HepG2 (cell line): ENCODE measurements around the gene EMC1. TPM values are rescaled to one million over a fixed set of nuclear protein-coding genes. Genes with fewer than 3 reads are reported as not detected.
"Not testable (repeated sequence)": the region's sequence is repeated elsewhere in the genome, so short reads cannot be mapped to it uniquely, and the experiment has no call there.

ENCODE experiments used
- ATAC-seq: fragments of 200-7000 bp; cut with Tn5 transposase; 3 replicates; pipeline ENCODE4 v1.9.1; 2020; ENCODE audit warnings: mild to moderate bottlenecking, moderate library complexity
- BruUV-seq: library from RNA; stranded (reverse); fragments of 400-500 nt; replicated peaks from 2 replicates; lab custom pipeline; 2021; lab: Mats Ljungman, UMichigan
- CTCF ChIA-PET: fragments of 300-600 bp; formaldehyde crosslinking; extraction: SDS; loops from one replicate; lab custom pipeline; 2021; ENCODE audit warnings: low total read pairs, inconsistent platforms, low intra/inter-chr PET ratio; lab: Yijun Ruan, JAX
- POLR2A ChIA-PET: fragments of 350-600 bp; sonication (Branson Sonifier 250); formaldehyde crosslinking; loops from one replicate; lab custom pipeline; 2020; ENCODE audit warnings: antibody characterized with exemption, inconsistent platforms; lab: Yijun Ruan, JAX
- DNase-seq: peaks from one replicate; pipeline ENCODE4 v3.0.0-alpha.2; 2015; ENCODE audit warnings: low spot score
- FAIRE-seq: peaks from 3 replicates; lab custom pipeline; 2011; peaks lifted over from hg19 to GRCh38; lab: Jason Lieb, UNC
- H2AFZ ChIP-seq: one replicate; pipeline ENCODE4 v1.6.1; 2011; ENCODE audit warnings: low read length, inconsistent platforms
- H3K27ac ChIP-seq: fragments of 300-600 bp; 3 replicates; pipeline ENCODE4 v1.8.0; 2011; ENCODE audit warnings: mixed run types, mild to moderate bottlenecking, mixed read lengths, low read length, inconsistent platforms; ENCODE audit not compliant: insufficient read depth; ENCODE audit errors: extremely low read length
- H3K27me3 ChIP-seq, 2 experiments: fragments of 200-600 bp in 1 of 2; 2 replicates in 1 of 2; 3 replicates in 1 of 2; pipeline versions ENCODE4 v1.6.0 to v1.8.0; 2011; ENCODE audit warnings: low read length in 2 of 2, mild to moderate bottlenecking in 2 of 2, moderate library complexity in 2 of 2, inconsistent platforms in 1 of 2; ENCODE audit not compliant: insufficient read depth in 2 of 2, control insufficient read depth in 1 of 2
- H3K36me3 ChIP-seq, 2 experiments: fragments of 200-600 bp in 1 of 2; replicated peaks in 1 of 2; 2 replicates in 1 of 2; 3 replicates in 1 of 2; pipeline versions ENCODE4 v1.5.1 to v1.8.0; 2011; ENCODE audit warnings: low read length in 2 of 2, inconsistent platforms in 1 of 2; ENCODE audit not compliant: insufficient read depth in 2 of 2, control insufficient read depth in 1 of 2
- H3K4me1 ChIP-seq: 2 replicates; pipeline ENCODE4 v1.5.1; 2012; ENCODE audit warnings: low read length, inconsistent platforms; ENCODE audit not compliant: insufficient read depth
- H3K4me2 ChIP-seq: 2 replicates; pipeline ENCODE4 v1.6.0; 2011; ENCODE audit warnings: low read depth, low read length, inconsistent platforms
- H3K4me3 ChIP-seq, 3 experiments: fragments of 200-600 bp in 1 of 3; sonication (generic), shearing (Covaris generic) in 1 of 3; replicated peaks in 1 of 3; 2 replicates each; pipeline ENCODE4 v1.5.1; 2011 to 2016; ENCODE audit warnings: low read length in 3 of 3, inconsistent platforms in 2 of 3, low read depth in 2 of 3, mild to moderate bottlenecking in 2 of 3, control low read depth in 1 of 3, mixed read lengths in 1 of 3; ENCODE audit not compliant: insufficient read depth in 1 of 3
- H3K79me2 ChIP-seq: one replicate; pipeline ENCODE4 v1.6.1; 2011; ENCODE audit warnings: low read length, inconsistent platforms; ENCODE audit not compliant: insufficient read depth
- H3K9ac ChIP-seq: 2 replicates; pipeline ENCODE4 v1.6.0; 2011; ENCODE audit warnings: mild to moderate bottlenecking, low read depth, low read length, inconsistent platforms; ENCODE audit not compliant: insufficient read depth
- H3K9me3 ChIP-seq: 2 replicates; pipeline ENCODE4 v1.5.1; 2012; ENCODE audit warnings: mild to moderate bottlenecking, low read length
- H4K20me1 ChIP-seq: 2 replicates; pipeline ENCODE4 v1.6.0; 2011; ENCODE audit warnings: inconsistent platforms, mild to moderate bottlenecking, low read length, moderate library complexity; ENCODE audit not compliant: insufficient read depth
- AGO2 ChIP-seq: fragments of 200-400 bp; formaldehyde crosslinking; optimal IDR thresholded peaks from 2 replicates; pipeline ENCODE3; 2017; ENCODE audit warnings: mild to moderate bottlenecking, low read depth, low read length, moderate library complexity
- POLR2A ChIP-seq, 2 experiments: IDR thresholded peaks; 2 replicates each; pipeline ENCODE4 v1.6.1; 2011; ENCODE audit warnings: low read depth in 2 of 2, low read length in 2 of 2, mild to moderate bottlenecking in 1 of 2, moderate library complexity in 1 of 2; ENCODE audit not compliant: insufficient read depth in 1 of 2
- RBFOX2 ChIP-seq: fragments of 200-400 bp; formaldehyde crosslinking; IDR thresholded peaks from 2 replicates; pipeline ENCODE4 v1.6.1; 2017; ENCODE audit warnings: low read depth, mild to moderate bottlenecking, low read length
- SNAPC2 ChIP-seq: sonication (generic); formaldehyde crosslinking; IDR thresholded peaks from 2 replicates; pipeline ENCODE4 v1.8.1; 2022; ENCODE audit warnings: mild to moderate bottlenecking, missing genetic modification reagents
- ZNF224 ChIP-seq: sonication (generic); formaldehyde crosslinking; IDR thresholded peaks from 2 replicates; pipeline ENCODE4 v1.5.0; 2020; ENCODE audit warnings: mild to moderate bottlenecking, missing genetic modification reagents
- ZNF33B ChIP-seq: sonication (generic); formaldehyde crosslinking; IDR thresholded peaks from 2 replicates; pipeline ENCODE4 v1.5.1; 2020; ENCODE audit warnings: mild to moderate bottlenecking, missing genetic modification reagents
- ZNF484 ChIP-seq: sonication (generic); formaldehyde crosslinking; IDR thresholded peaks from 2 replicates; pipeline ENCODE4 v1.5.1; 2020; ENCODE audit warnings: mild to moderate bottlenecking, low read depth, missing genetic modification reagents, borderline replicate concordance
- ZNF577 ChIP-seq: sonication (generic); formaldehyde crosslinking; IDR thresholded peaks from 2 replicates; pipeline ENCODE4 v1.4.0; 2020; ENCODE audit warnings: mild to moderate bottlenecking, low read depth, missing genetic modification reagents, borderline replicate concordance
- ZNF777 ChIP-seq: sonication (generic); formaldehyde crosslinking; IDR thresholded peaks from 2 replicates; pipeline ENCODE4 v1.4.0; 2020; ENCODE audit warnings: missing genetic modification reagents
- WGBS: methylation state at CpG from one replicate; pipeline ENCODE4 v1.1.6; 2017; ENCODE audit warnings: low lambda C conversion rate; 5-methylcytosine and 5-hydroxymethylcytosine counted together
- in situ Hi-C: cut with HindIII; loops from 2 replicates; pipeline ENCODE4 v1.10.0; 2017; ENCODE audit warnings: low pct_unique_long_range_greater_than_20kb; ENCODE audit not compliant: extremely low pct_ligation_motif_present
- intact Hi-C: fragments of 100-400 bp; cut with micrococcal nuclease; formaldehyde crosslinking; loops from one replicate; pipeline ENCODE4 v1.10.0; 2022; ENCODE audit not compliant: unreplicated experiment
- polyA plus RNA-seq, 8 experiments: library from polyadenylated mRNA; depleted of rRNA in 3 of 8; stranded (reverse) in 7 of 8; unstranded in 1 of 8; fragments of >200 nt; fragmentation: Illumina TruSeq in 4 of 8; extraction: Trizol in 4 of 8; gene quantifications; 2 replicates each; pipeline versions ENCODE4 v1.2.1 to v1.2.3, GENCODE V29; 2011 to 2016; ENCODE audit warnings: low read depth in 4 of 8, missing spikeins in 1 of 8, mixed read lengths in 1 of 8; ENCODE audit not compliant: insufficient read depth in 1 of 8
- total RNA-seq, 5 experiments: library from RNA; depleted of rRNA; stranded (reverse); fragments of >200 nt; fragmentation: Illumina TruSeq; extraction: Trizol; gene quantifications; 2 replicates each; pipeline ENCODE4 v1.2.3, GENCODE V29; 2016; ENCODE audit warnings: low read depth in 1 of 5
- TF ChIP-seq, protein P1 (sequence below): sonication (generic); IDR thresholded peaks from 2 replicates; pipeline ENCODE4 v1.6.1; 2016; ENCODE audit warnings: low read depth, borderline replicate concordance

Gene EMC1
- total and polyA plus RNA-seq, 2 of the 13 experiments (the other 11 are each of a cell fraction or from before 2014, with no cell fraction given), result 38.0 to 61.3 TPM

DNA sequence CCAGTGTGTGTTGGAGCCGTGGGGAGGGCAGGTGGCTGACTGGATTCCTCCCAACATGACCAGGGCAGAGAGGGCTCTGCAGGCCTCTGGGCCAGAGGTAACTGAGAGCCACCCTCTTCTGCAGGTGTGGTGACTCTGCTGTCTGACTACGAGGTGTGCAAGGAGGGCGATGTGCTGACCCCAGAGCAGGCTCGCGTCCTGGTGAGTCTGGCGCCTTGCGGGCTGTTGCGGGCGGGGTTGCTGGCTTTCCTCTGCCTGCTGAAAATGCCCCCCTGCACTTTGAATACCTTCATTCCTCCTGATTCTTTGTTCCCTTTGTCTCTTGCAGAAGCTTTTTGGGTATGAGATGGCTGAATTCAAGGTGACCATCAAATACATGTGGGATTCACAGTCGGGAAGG is 7.0 kb upstream of the EMC1 start:
- Histone ChIP-seq H3K4me2 (no peak overlapping the region), H3K4me1 (peaks cover 25% of the 10 kb centered on the region), H3K9ac (no peak overlapping the region), H3K27me3 (no peaks in the 10 kb centered on the region; a peak in 1 of 5 replicates), H2AFZ (no peak overlapping the region), H3K27ac (no peak overlapping the region), H3K9me3 (no peaks in the 10 kb centered on the region), H4K20me1 (peaks cover under 1% of the 10 kb centered on the region), H3K36me3 (peaks cover 27 to 60% of the 10 kb centered on the region in 2 experiments), H3K4me3 (no peak overlapping the region), H3K79me2 (peaks cover 23% of the 10 kb centered on the region)
- ATAC-seq (no peak), FAIRE-seq (no peak), DNase-seq (no peak)
- BruUV-seq, result no TSS peak
- intact Hi-C loops (no loop called here), in situ Hi-C loops (no loop called here)
- POLR2A ChIA-PET, result no interaction called here
- 93% methylated on average over 10 of the region's 10 CpGs for WGBS
- TF ChIP-seq ZNF224 (no peak), RBFOX2 (0 out of 2 replicates have a peak, but pooled peaks have one; percentile 27), ZNF777 (CRISPR knock-in tag) (no peak), ZNF484 (no peak), AGO2 (peak; percentile 28)
- CTCF ChIA-PET, result no interaction called here

DNA sequence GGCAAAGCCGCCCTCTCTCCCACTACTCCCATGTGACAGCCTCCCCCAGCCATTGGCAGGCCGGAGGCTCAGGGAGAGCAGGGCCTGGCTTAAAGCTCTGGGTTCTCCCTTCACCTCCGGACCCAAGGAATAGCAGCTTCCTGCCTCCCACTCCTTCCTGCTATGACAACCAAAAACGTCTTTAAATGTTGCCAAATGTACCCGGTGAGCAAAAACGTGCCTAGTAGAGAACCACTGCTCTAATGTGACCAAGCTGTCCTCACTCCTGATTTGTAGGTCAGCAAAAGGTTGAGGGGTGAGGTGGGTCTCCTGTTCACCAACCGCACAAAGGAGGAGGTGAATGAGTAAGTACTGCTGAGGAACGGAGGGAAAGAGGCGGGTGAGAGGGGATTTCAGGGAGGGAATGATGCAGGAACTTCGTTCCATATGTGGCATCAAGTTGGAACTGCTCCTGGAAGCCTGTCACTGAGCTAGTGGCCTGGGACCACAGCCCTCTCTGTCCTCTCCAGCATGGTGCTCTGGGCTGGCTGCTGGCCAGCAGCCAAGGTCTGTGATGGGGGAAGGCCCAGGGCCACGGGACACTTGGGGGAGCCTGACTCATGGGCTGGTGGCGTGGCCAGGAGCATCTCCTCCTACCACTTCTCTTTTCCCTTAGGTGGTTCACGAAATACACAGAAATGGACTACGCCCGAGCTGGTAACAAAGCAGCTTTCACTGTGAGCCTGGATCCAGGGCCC is 6.0 kb upstream of the EMC1 start:
- Histone ChIP-seq H3K9ac (no peak overlapping the region), H3K27me3 (no peaks in the 10 kb centered on the region), H2AFZ (no peak overlapping the region), H3K4me2 (no peak overlapping the region), H3K4me3 (no peak overlapping the region), H3K4me1 (peaks cover 30% of the 10 kb centered on the region), H3K27ac (no peak overlapping the region), H3K79me2 (peaks cover 33% of the 10 kb centered on the region), H4K20me1 (peaks cover 4% of the 10 kb centered on the region), H3K9me3 (no peaks in the 10 kb centered on the region), H3K36me3 (peaks cover 27 to 60% of the 10 kb centered on the region in 2 experiments)
- in situ Hi-C loops (no loop called here), intact Hi-C loops (no loop called here)
- POLR2A ChIA-PET, result no interaction called here
- no peak for DNase-seq
- no peak for TF ChIP-seq POLR2A (IDR thresholded peaks at IDR 0.05; ENCODE audit: insufficient read depth in 1 of 2, low read depth in 2 of 2, low read length in 2 of 2)
- no peak for TF ChIP-seq ZNF577 (CRISPR knock-in tag)
- TF ChIP-seq, protein P1, sequence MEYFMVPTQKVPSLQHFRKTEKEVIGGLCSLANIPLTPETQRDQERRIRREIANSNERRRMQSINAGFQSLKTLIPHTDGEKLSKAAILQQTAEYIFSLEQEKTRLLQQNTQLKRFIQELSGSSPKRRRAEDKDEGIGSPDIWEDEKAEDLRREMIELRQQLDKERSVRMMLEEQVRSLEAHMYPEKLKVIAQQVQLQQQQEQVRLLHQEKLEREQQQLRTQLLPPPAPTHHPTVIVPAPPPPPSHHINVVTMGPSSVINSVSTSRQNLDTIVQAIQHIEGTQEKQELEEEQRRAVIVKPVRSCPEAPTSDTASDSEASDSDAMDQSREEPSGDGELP, result no peak
- TF ChIP-seq ZNF33B (CRISPR knock-in tag), result no peak
- TF ChIP-seq SNAPC2 (CRISPR knock-in tag), result no peak
- ATAC-seq, result no peak
- FAIRE-seq, result no peak
- BruUV-seq, result no TSS peak
- 95% methylated on average over 11 of the region's 15 CpGs for WGBS
- CTCF ChIA-PET, result no interaction called here

DNA sequence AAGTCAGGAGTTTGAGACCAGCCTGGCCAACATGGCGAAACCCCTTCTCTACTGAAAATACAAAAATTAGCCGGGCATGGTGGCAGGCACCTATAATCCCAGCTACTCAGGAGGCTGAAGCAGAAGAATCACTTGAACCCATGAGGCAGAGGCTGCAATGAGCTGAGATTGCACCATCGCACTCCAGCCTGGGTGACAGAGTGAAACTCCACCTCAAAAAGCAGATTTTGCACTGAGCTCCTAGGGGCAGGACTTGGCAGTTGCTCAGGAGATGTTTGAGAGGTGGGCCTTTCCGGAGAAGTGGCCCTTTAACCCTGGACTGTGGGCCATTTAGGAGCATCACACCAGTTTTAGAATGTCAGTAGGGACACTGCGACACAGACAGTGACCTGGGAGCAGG is 5.0 kb upstream of the EMC1 start:
- H3K4me2 ChIP-seq, BruUV-seq, H3K27ac ChIP-seq, H2AFZ ChIP-seq, H3K4me3 ChIP-seq, ATAC-seq, H3K9me3 ChIP-seq, POLR2A ChIA-PET, H3K9ac ChIP-seq, CTCF ChIA-PET, H4K20me1 ChIP-seq, in situ Hi-C loops, FAIRE-seq, H3K27me3 ChIP-seq, DNase-seq, intact Hi-C loops: not testable (repeated sequence)
- peaks cover 42% of the 10 kb centered on the region for H3K79me2 ChIP-seq
- WGBS, result 98% methylated on average over 5 of the region's 5 CpGs
- H3K36me3 ChIP-seq, result peaks cover 27 to 60% of the 10 kb centered on the region in 2 experiments
- H3K4me1 ChIP-seq, result peaks cover 21% of the 10 kb centered on the region
